H1 (cell line): ENCODE data around the gene ADAD2. TPM values are rescaled to one million over a fixed set of nuclear protein-coding genes. Genes with fewer than 3 reads are reported as not detected.

ENCODE experiments used
- CTCF ChIA-PET: fragments of 300-600 bp; sonication (Branson Sonifier 250); formaldehyde crosslinking; loops from one replicate; lab custom pipeline; 2021; ENCODE audit not compliant: partially characterized antibody; lab: Charles Lee
- POLR2A ChIA-PET: fragments of 300-600 bp; sonication (Branson Sonifier 250); formaldehyde crosslinking; loops from one replicate; lab custom pipeline; 2021; ENCODE audit warnings: inconsistent platforms; ENCODE audit not compliant: partially characterized antibody; lab: Charles Lee
- DNase-seq, 2 experiments: peaks; one replicate each; pipeline versions ENCODE4 v3.0.0 to v3.0.0-alpha.2; 2010 to 2022; ENCODE audit warnings: low spot score in 2 of 2, low read depth in 1 of 2, mixed read lengths in 1 of 2
- FAIRE-seq: peaks from 2 replicates; lab custom pipeline; 2011; peaks lifted over from hg19 to GRCh38; lab: Jason Lieb, UNC
- H2AFZ ChIP-seq: 2 replicates; pipeline ENCODE4 v1.8.1; 2012; ENCODE audit warnings: low read length, inconsistent platforms
- H2AK5ac ChIP-seq: 2 replicates; pipeline ENCODE4 v1.6.1; 2013; ENCODE audit warnings: low read depth, low read length
- H2BK120ac ChIP-seq: replicated peaks from 2 replicates; pipeline ENCODE3; 2013; ENCODE audit warnings: low read depth, low read length, inconsistent platforms
- H2BK12ac ChIP-seq: 2 replicates; pipeline ENCODE4 v1.6.1; 2013; ENCODE audit warnings: low read depth, low read length
- H2BK15ac ChIP-seq: 2 replicates; pipeline ENCODE4 v1.6.1; 2013; ENCODE audit warnings: low read length
- H2BK20ac ChIP-seq: 2 replicates; pipeline ENCODE4 v1.6.1; 2013; ENCODE audit warnings: low read length
- H2BK5ac ChIP-seq: 2 replicates; pipeline ENCODE4 v1.6.1; 2013; ENCODE audit warnings: low read depth, low read length
- H3K14ac ChIP-seq: 2 replicates; pipeline ENCODE4 v1.6.1; 2013; ENCODE audit warnings: inconsistent platforms; ENCODE audit not compliant: insufficient read length
- H3K18ac ChIP-seq: 2 replicates; pipeline ENCODE4 v1.6.1; 2013; ENCODE audit warnings: low read length; ENCODE audit errors: extremely low read depth
- H3K23ac ChIP-seq: 2 replicates; pipeline ENCODE4 v1.6.1; 2013; ENCODE audit warnings: inconsistent platforms; ENCODE audit not compliant: insufficient read length
- H3K23me2 ChIP-seq: 2 replicates; pipeline ENCODE4 v1.6.1; 2013; ENCODE audit warnings: low read depth, low read length
- H3K27ac ChIP-seq: 2 replicates; pipeline ENCODE4 v1.6.1; 2011; ENCODE audit warnings: low read depth, low read length, inconsistent platforms
- H3K27me3 ChIP-seq, 4 experiments: replicated peaks in 1 of 4; 1 replicate in 1 of 4; 2 replicates in 3 of 4; pipeline versions ENCODE4 v1.6.1 to v1.8.1; 2011 to 2013; ENCODE audit warnings: low read length in 3 of 4, mild to moderate bottlenecking in 3 of 4, inconsistent platforms in 2 of 4, mixed read lengths in 2 of 4, moderate library complexity in 1 of 4; ENCODE audit not compliant: control insufficient read depth in 3 of 4, insufficient read depth in 3 of 4; ENCODE audit errors: extremely low read depth in 1 of 4
- H3K36me3 ChIP-seq, 4 experiments: 2 replicates each; pipeline versions ENCODE4 v1.6.1 to v1.8.1; 2011 to 2013; ENCODE audit warnings: mild to moderate bottlenecking in 4 of 4, low read length in 3 of 4, moderate library complexity in 2 of 4, control low read depth in 1 of 4, inconsistent platforms in 1 of 4; ENCODE audit not compliant: insufficient read depth in 4 of 4, control insufficient read depth in 2 of 4
- H3K4ac ChIP-seq: replicated peaks from 2 replicates; pipeline ENCODE3; 2013; ENCODE audit warnings: low read length, low read depth, mixed read lengths, inconsistent platforms; ENCODE audit not compliant: insufficient read length
- H3K4me1 ChIP-seq, 4 experiments: replicated peaks in 1 of 4; 1 replicate in 1 of 4; 2 replicates in 3 of 4; pipeline versions ENCODE4 v1.6.1 to v1.8.1; 2011 to 2013; ENCODE audit warnings: low read length in 3 of 4, inconsistent platforms in 2 of 4, mixed read lengths in 1 of 4; ENCODE audit not compliant: insufficient read depth in 4 of 4, control insufficient read depth in 3 of 4
- H3K4me2 ChIP-seq, 2 experiments: 2 replicates each; pipeline versions ENCODE4 v1.6.1 to v1.8.1; 2011 to 2013; ENCODE audit warnings: low read depth in 2 of 2, low read length in 2 of 2, control low read depth in 1 of 2, inconsistent platforms in 1 of 2, mild to moderate bottlenecking in 1 of 2; ENCODE audit not compliant: insufficient read depth in 1 of 2
- H3K4me3 ChIP-seq, 4 experiments: fragments of 200-600, 300-600 bp in 1 of 4; sonication (generic), shearing (Covaris generic), sonication (Bioruptor Twin) in 1 of 4; 2 replicates each; pipeline versions ENCODE4 v1.5.1 to v1.8.1; 2011 to 2016; ENCODE audit warnings: low read length in 4 of 4, low read depth in 3 of 4, control low read depth in 2 of 4, inconsistent platforms in 2 of 4, mild to moderate bottlenecking in 2 of 4, mixed read lengths in 1 of 4, moderate library complexity in 1 of 4; ENCODE audit not compliant: insufficient read depth in 2 of 4; ENCODE audit errors: extremely low read depth in 1 of 4
- H3K56ac ChIP-seq: replicated peaks from 2 replicates; pipeline ENCODE3; 2013; ENCODE audit warnings: low read depth, mild to moderate bottlenecking, mixed read lengths, low read length, inconsistent platforms; ENCODE audit not compliant: insufficient read length
- H3K79me1 ChIP-seq: 2 replicates; pipeline ENCODE4 v1.6.1; 2013; ENCODE audit warnings: low read depth, low read length, control low read depth
- H3K79me2 ChIP-seq, 2 experiments: 2 replicates each; pipeline versions ENCODE4 v1.6.1 to v1.8.1; 2012 to 2013; ENCODE audit warnings: low read length in 2 of 2, mild to moderate bottlenecking in 2 of 2, inconsistent platforms in 1 of 2; ENCODE audit not compliant: insufficient read depth in 2 of 2, control insufficient read depth in 1 of 2
- H3K9ac ChIP-seq, 4 experiments: replicated peaks in 1 of 4; 1 replicate in 1 of 4; 2 replicates in 3 of 4; pipeline versions ENCODE4 v1.6.1 to v1.8.1; 2011 to 2013; ENCODE audit warnings: low read depth in 3 of 4, low read length in 3 of 4, control low read depth in 2 of 4, mild to moderate bottlenecking in 2 of 4, moderate library complexity in 2 of 4, inconsistent platforms in 1 of 4; ENCODE audit errors: extremely low read depth in 1 of 4
- H3K9me3 ChIP-seq, 2 experiments: 2 replicates each; pipeline versions ENCODE4 v1.6.1 to v1.8.1; 2012 to 2013; ENCODE audit warnings: mild to moderate bottlenecking in 2 of 2, moderate library complexity in 2 of 2, control low read depth in 1 of 2, inconsistent platforms in 1 of 2, low read depth in 1 of 2, low read length in 1 of 2, mixed read lengths in 1 of 2; ENCODE audit not compliant: insufficient read depth in 2 of 2
- H4K20me1 ChIP-seq, 2 experiments: replicated peaks in 1 of 2; 2 replicates each; pipeline versions ENCODE3 to v1.8.1; 2011 to 2013; ENCODE audit warnings: inconsistent platforms in 2 of 2, low read length in 2 of 2, mild to moderate bottlenecking in 1 of 2; ENCODE audit not compliant: insufficient read depth in 2 of 2, control insufficient read depth in 1 of 2
- H4K5ac ChIP-seq: 2 replicates; pipeline ENCODE4 v1.6.1; 2013; ENCODE audit warnings: low read length, low read depth, mixed read lengths, inconsistent platforms; ENCODE audit not compliant: insufficient read length
- H4K8ac ChIP-seq: 2 replicates; pipeline ENCODE4 v1.8.0; 2013; ENCODE audit warnings: mild to moderate bottlenecking, moderate library complexity, low read length, inconsistent platforms; ENCODE audit not compliant: insufficient read depth; ENCODE audit errors: extremely low read depth
- H4K91ac ChIP-seq: replicated peaks from 2 replicates; pipeline ENCODE3; 2013; ENCODE audit warnings: low read length, mixed read lengths, inconsistent platforms; ENCODE audit not compliant: insufficient read length
- BACH1 ChIP-seq: IDR thresholded peaks from 2 replicates; pipeline ENCODE4 v1.6.1; 2012; ENCODE audit warnings: low read length, improper control_type of control experiment
- EZH2 ChIP-seq: fragments of 200-600 bp; sonication (generic); IDR thresholded peaks from 2 replicates; pipeline ENCODE4 v1.7.1; 2012; ENCODE audit warnings: low read depth, mild to moderate bottlenecking, moderate library complexity, low read length, inconsistent platforms; ENCODE audit not compliant: severe bottlenecking
- FOSL1 ChIP-seq: IDR thresholded peaks from 2 replicates; pipeline ENCODE4 v1.6.1; 2011; ENCODE audit warnings: mild to moderate bottlenecking, low read depth, low read length, moderate library complexity; ENCODE audit not compliant: insufficient read depth
- KDM1A ChIP-seq: fragments of 200-600, 300-600 bp; sonication (generic); IDR thresholded peaks from 2 replicates; pipeline ENCODE4 v1.7.1; 2016; ENCODE audit warnings: mild to moderate bottlenecking, low read length, borderline replicate concordance
- TAF1 ChIP-seq: IDR thresholded peaks from 2 replicates; pipeline ENCODE4 v1.6.1; 2011; ENCODE audit warnings: mild to moderate bottlenecking, low read depth, low read length
- TEAD4 ChIP-seq: IDR thresholded peaks from 2 replicates; pipeline ENCODE4 v1.6.1; 2012; ENCODE audit warnings: low read depth, low read length, inconsistent platforms, mixed read lengths
- YY1 ChIP-seq: IDR thresholded peaks from 2 replicates; pipeline ENCODE4 v1.6.1; 2011; ENCODE audit warnings: low read depth, mild to moderate bottlenecking, low read length
- WGBS, 2 experiments: shearing (Covaris generic) in 1 of 2; methylation state at CpG; one replicate each; pipeline versions ENCODE4 v1.1.6 to v1.1.7; 2013 to 2015; ENCODE audit warnings: low lambda C conversion rate in 2 of 2, mixed read lengths in 2 of 2, inconsistent platforms in 1 of 2, low coverage in 1 of 2, missing lambda C conversion rate in 1 of 2; ENCODE audit not compliant: insufficient replicate concordance in 2 of 2, insufficient coverage in 1 of 2, insufficient read length in 1 of 2; ENCODE audit errors: extremely low coverage in 1 of 2, missing lambda C conversion rate in 1 of 2; 5-methylcytosine and 5-hydroxymethylcytosine counted together
- polyA plus RNA-seq, 7 experiments: library from polyadenylated mRNA; depleted of rRNA in 3 of 7; stranded (reverse) in 5 of 7; unstranded in 2 of 7; fragments of >200 nt in 5 of 7; fragments of 200-250 nt in 2 of 7; gene quantifications; 1 replicate in 5 of 7; 2 replicates in 1 of 7; 4 replicates in 1 of 7; pipeline versions ENCODE4 v1.2.1 to v1.2.3, GENCODE V29; 2011 to 2013; ENCODE audit warnings: missing spikeins in 2 of 7, mixed read lengths in 2 of 7
- total RNA-seq: library from RNA; stranded (reverse); fragmentation: NEBNext Ultra II Directional; extraction: Animal tissue kit (Norgen Biotek cat#: 25700); gene quantifications from 2 replicates; pipeline ENCODE4 v1.2.1, GENCODE V29; 2021

Gene ADAD2
- total and polyA plus RNA-seq, 2 of the 8 experiments (the other 6 are each of a cell fraction or from before 2014, with no cell fraction given): 1.2 to 1.3 TPM

DNA sequence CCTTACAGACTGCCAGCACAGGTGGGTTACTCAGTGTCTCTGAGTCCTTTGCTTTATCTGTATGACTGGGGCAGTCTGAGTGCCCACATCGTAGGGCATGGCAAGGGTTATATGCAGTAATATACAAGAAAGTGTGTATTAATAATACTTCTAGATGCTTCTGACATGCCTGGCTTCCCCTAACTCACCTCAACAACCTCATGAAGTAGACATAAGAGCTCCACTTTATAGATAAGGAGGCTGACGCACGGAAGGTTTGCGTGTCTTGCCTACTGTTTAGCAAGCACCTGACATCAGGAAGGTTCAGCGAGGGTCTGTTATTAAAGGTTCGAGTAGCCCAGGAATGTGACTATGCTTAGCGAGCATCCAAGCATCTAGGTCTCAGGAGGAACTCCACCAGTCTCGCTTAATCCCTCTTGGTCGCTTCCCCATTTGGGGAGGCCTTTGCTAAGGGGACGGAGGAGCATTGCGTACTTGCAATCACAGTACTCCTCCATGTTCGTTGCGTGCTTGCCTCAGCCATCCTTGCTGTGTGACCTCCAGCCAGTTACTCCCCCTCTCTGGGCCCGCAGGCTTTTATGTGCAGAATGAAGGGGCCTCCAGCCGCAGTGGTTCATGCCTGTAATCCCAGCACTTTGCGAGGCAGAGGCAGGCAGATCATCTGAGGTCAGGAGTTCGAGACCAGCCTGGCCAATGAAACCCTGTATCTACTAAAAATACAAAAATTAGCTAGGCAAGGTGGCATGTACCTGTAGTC is 47.2 kb downstream of the ADAD2 start:
- no peak for FAIRE-seq
- H4K8ac ChIP-seq: no peak overlapping the region; the same call in 1 of the 2 replicates
- H2BK20ac ChIP-seq: no peak overlapping the region
- H4K91ac ChIP-seq: no peak overlapping the region
- H3K79me1 ChIP-seq: no peaks in the 10 kb centered on the region
- H3K9me3 ChIP-seq: no peaks in the 10 kb centered on the region
- H3K23ac ChIP-seq: no peak overlapping the region
- no peak overlapping the region for H2BK120ac ChIP-seq
- H2AK5ac ChIP-seq: no peak overlapping the region
- no peaks in the 10 kb centered on the region for H3K79me2 ChIP-seq
- no peak overlapping the region for H3K56ac ChIP-seq
- H2BK12ac ChIP-seq: no peak overlapping the region
- no peak for DNase-seq
- no peak overlapping the region for H3K14ac ChIP-seq
- no peak overlapping the region for H4K5ac ChIP-seq
- ChIA-PET POLR2A (no interaction called here), CTCF (interaction anchor here (0.8 to 5.0 kb wide), 7 partner anchors 13 to 246 kb away, joined by 3 to 16 read pairs (median 4); no protein-coding TSS in a partner anchor)
- no peak overlapping the region for H3K27ac ChIP-seq
- no peak overlapping the region for H2BK15ac ChIP-seq
- no peaks in the 10 kb centered on the region for H3K23me2 ChIP-seq
- H3K36me3 ChIP-seq: no peaks in the 10 kb centered on the region
- no peak overlapping the region for H3K4ac ChIP-seq
- no peak overlapping the region for H3K4me2 ChIP-seq
- H2BK5ac ChIP-seq: no peak overlapping the region
- TF ChIP-seq TEAD4: no peak
- no peak for TF ChIP-seq KDM1A
- no peak for TF ChIP-seq TAF1
- TF ChIP-seq BACH1: no peak
- no peak for TF ChIP-seq EZH2
- TF ChIP-seq YY1: no peak
- TF ChIP-seq FOSL1: no peak
- no peaks in the 10 kb centered on the region for H4K20me1 ChIP-seq
- H3K27me3 ChIP-seq: no peaks in the 10 kb centered on the region; a peak in 1 of 7 replicates
- no peak overlapping the region for H2AFZ ChIP-seq
- 86% methylated on average over 17 of the region's 17 CpGs; no CpG with 5 or more reads in 1 of the 2 experiments for WGBS, 2 experiments
- H3K4me3 ChIP-seq: no peak overlapping the region
- H3K4me1 ChIP-seq: no peaks in the 10 kb centered on the region; a peak in 1 of 7 replicates
- H3K18ac ChIP-seq: no peak overlapping the region
- no peak overlapping the region for H3K9ac ChIP-seq
